Tibial nerve (tissue), 4 donors: ENCODE measurements around the gene CNP. TPM values are rescaled to one million over a fixed set of nuclear protein-coding genes. Genes with fewer than 3 reads are reported as not detected.
"Not testable (repeated sequence)": the region's sequence is repeated elsewhere in the genome, so short reads cannot be mapped to it uniquely, and the experiment has no call there.

ENCODE experiments used
- DNase-seq, 2 donors: peaks; one replicate each; pipeline ENCODE4 v3.0.0-alpha.2; 2019; ENCODE audit warnings: low spot score in 2 of 2
- H3K27ac ChIP-seq, 4 donors: fragments of 200-600 bp; sonication (generic) in 3 of 4; one replicate each; pipeline ENCODE4 v1.5.1; 2017 to 2019; ENCODE audit warnings: mild to moderate bottlenecking in 1 of 4
- H3K27me3 ChIP-seq, 2 donors: fragments of 200-600 bp; sonication (generic) in 1 of 2; one replicate each; pipeline versions ENCODE4 v1.5.1 to v1.6.0; 2017 to 2019
- H3K36me3 ChIP-seq, 3 donors: fragments of 200-600 bp; sonication (generic); one replicate each; pipeline ENCODE4 v1.5.1; 2018 to 2019
- H3K4me1 ChIP-seq, 4 donors: fragments of 200-600 bp; sonication (generic) in 3 of 4; one replicate each; pipeline ENCODE4 v1.5.1; 2017 to 2019
- H3K4me3 ChIP-seq, 4 donors: fragments of 200-600 bp; sonication (generic) in 3 of 4; one replicate each; pipeline ENCODE4 v1.5.1; 2017 to 2019; ENCODE audit warnings: mild to moderate bottlenecking in 1 of 4, moderate library complexity in 1 of 4
- H3K9me3 ChIP-seq, 4 donors: fragments of 200-600 bp; sonication (generic) in 3 of 4; one replicate each; pipeline ENCODE4 v1.5.1; 2017 to 2019
- CTCF ChIP-seq, 5 experiments: fragments of 200-600 bp in 3 of 5; fragments of 450-650 bp in 2 of 5; sonication (generic) in 3 of 5; IDR thresholded peaks; one replicate each; pipeline ENCODE4 v1.5.1; 2016 to 2019; ENCODE audit warnings: antibody characterized with exemption in 5 of 5, mild to moderate bottlenecking in 3 of 5, moderate library complexity in 2 of 5
- EP300 ChIP-seq, 2 donors: sonication (generic); formaldehyde crosslinking; IDR thresholded peaks; one replicate each; pipeline ENCODE4 v1.6.1; 2017; ENCODE audit warnings: antibody characterized with exemption in 2 of 2, mild to moderate bottlenecking in 1 of 2
- POLR2A ChIP-seq, 2 donors: fragments of 450-650 bp; IDR thresholded peaks; one replicate each; pipeline ENCODE4 v1.6.1; 2017; ENCODE audit warnings: antibody characterized with exemption in 2 of 2, mild to moderate bottlenecking in 2 of 2, moderate library complexity in 2 of 2
- WGBS, 2 donors: methylation state at CpG; one replicate each; pipeline ENCODE4 v1.1.5; 2018; 5-methylcytosine and 5-hydroxymethylcytosine counted together
- total RNA-seq, 4 donors: library from RNA; depleted of rRNA; stranded (reverse); fragments of >200 nt; gene quantifications; one replicate each; pipeline ENCODE4 v1.1.0, GENCODE V29; 2016

Gene CNP
- total RNA-seq, 4 donors from 2014 or later, result 174 to 345 (median 256) TPM

- no peaks in the 10 kb centered on the region for H3K9me3 ChIP-seq
- H3K36me3 ChIP-seq, result peaks cover 0 to 41% (median 15%) of the 10 kb centered on the region in 3 donors
- TF ChIP-seq EP300 (IDR thresholded peaks at IDR 0.05) (no peak), POLR2A (IDR thresholded peaks at IDR 0.05) (no peak), CTCF (IDR thresholded peaks at IDR 0.05) (no peak)
- H3K27ac ChIP-seq, result peak overlapping the region; percentile 21 to 83 (median 59)
- no peak for DNase-seq
- no peaks in the 10 kb centered on the region for H3K27me3 ChIP-seq
- 59 to 71% methylated on average over 7 of the region's 7 CpGs for WGBS, 2 donors
- H3K4me1 ChIP-seq, result peaks cover 0 to 70% (median 48%) of the 10 kb centered on the region in 4 donors
- no peak overlapping the region for H3K4me3 ChIP-seq
Measured at GRCh38 chr17:42002175-42002791, 35.7 kb downstream of the CNP start.

GRCh38 chr17:42002792-42003301 lies 36.3 kb downstream of the CNP start:
- no peaks in the 10 kb centered on the region for H3K27me3 ChIP-seq

GRCh38 chr17:42005166-42005565 lies 38.6 kb downstream of the CNP start:
- no peak for TF ChIP-seq EP300 (IDR thresholded peaks at IDR 0.05)
- TF ChIP-seq CTCF (IDR thresholded peaks at IDR 0.05), result no peak
- TF ChIP-seq POLR2A (IDR thresholded peaks at IDR 0.05), result no peak
- Histone ChIP-seq H3K36me3 (peaks cover 0 to 12% (median 0%) of the 10 kb centered on the region in 3 donors), H3K27ac (peak overlapping the region in 3 of 4 donors; percentile 30 to 84 (median 83)), H3K9me3 (no peaks in the 10 kb centered on the region), H3K27me3 (no peaks in the 10 kb centered on the region), H3K4me1 (peaks cover 0 to 95% (median 54%) of the 10 kb centered on the region in 4 donors), H3K4me3 (no peak overlapping the region)
- 55 to 61% methylated on average over 1 of the region's 1 CpG for WGBS, 2 donors
- DNase-seq, result no peak

More at GRCh38 chr17:42002792-42003301, 36.3 kb downstream of the CNP start:
- no peak for TF ChIP-seq EP300 (IDR thresholded peaks at IDR 0.05)
- no peak for TF ChIP-seq POLR2A (IDR thresholded peaks at IDR 0.05)
- no peak for TF ChIP-seq CTCF (IDR thresholded peaks at IDR 0.05)
- H3K36me3 ChIP-seq, result peaks cover 0 to 35% (median 12%) of the 10 kb centered on the region in 3 donors
- H3K4me3 ChIP-seq, result no peak overlapping the region
- DNase-seq, result no peak
- H3K4me1 ChIP-seq, result peaks cover 0 to 76% (median 49%) of the 10 kb centered on the region in 4 donors
- no peaks in the 10 kb centered on the region for H3K9me3 ChIP-seq
- 38 to 52% methylated on average over 3 of the region's 3 CpGs for WGBS, 2 donors
- peak overlapping the region; percentile 21 to 83 (median 59) for H3K27ac ChIP-seq

DNA sequence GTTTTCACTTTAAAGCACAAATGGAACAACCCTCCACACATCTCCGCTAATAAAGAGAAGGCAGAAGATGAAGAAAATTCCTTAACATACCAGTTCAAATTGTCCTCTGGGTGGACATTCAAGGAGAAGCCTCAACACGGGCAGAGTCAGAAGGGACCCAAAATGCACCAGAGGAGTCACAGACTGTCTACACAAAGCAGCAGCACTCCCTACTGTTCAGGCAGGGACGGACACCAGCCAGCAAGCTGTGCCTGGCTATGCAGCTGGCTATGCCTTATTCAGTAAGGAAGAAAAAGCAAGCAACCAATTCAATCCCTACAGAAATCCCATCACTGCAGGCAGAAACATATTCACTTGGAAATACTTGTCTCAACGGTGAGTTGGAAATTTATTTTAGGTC lies 42.6 kb downstream of the CNP start:
- WGBS, 2 donors, result 60 to 66% methylated on average over 4 of the region's 4 CpGs
- Histone ChIP-seq H3K36me3 (no peaks in the 10 kb centered on the region), H3K4me1 (peaks cover 0 to 99% (median 42%) of the 10 kb centered on the region in 4 donors), H3K4me3 (no peak overlapping the region), H3K27ac (peak overlapping the region in 2 of 4 donors; percentile 68 to 83), H3K9me3 (no peaks in the 10 kb centered on the region), H3K27me3 (no peaks in the 10 kb centered on the region)
- TF ChIP-seq EP300 (IDR thresholded peaks at IDR 0.05) (peak in 1 of 2 donors; percentile 9), POLR2A (IDR thresholded peaks at IDR 0.05) (no peak), CTCF (IDR thresholded peaks at IDR 0.05) (peak; percentile 15 to 62 (median 44))
- no peak for DNase-seq

DNA sequence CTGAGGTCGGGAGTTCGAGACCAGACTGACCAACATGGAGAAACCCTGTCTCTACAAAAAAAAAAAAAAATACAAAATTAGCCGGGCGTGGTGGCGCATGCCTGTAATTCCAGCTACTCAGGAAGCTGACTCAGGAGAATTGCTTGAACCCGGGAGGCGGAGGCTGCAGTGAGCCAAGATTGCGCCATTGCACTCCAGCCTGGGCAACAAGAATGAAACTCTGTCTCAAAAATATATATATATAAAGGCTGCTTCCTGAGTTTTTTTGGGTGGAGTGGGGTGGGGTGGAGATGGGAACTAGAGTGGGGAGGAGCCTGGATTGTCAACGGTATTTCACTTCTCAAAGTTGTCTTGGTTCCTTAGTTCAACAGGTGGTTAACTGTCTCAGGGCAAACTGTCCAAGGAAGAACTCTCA lies 43.7 kb downstream of the CNP start:
- 40 to 42% methylated on average over 9 of the region's 9 CpGs for WGBS, 2 donors
- H3K9me3 ChIP-seq, H3K27me3 ChIP-seq, H3K4me3 ChIP-seq, H3K36me3 ChIP-seq: not testable (repeated sequence)
- DNase-seq, result peak in 1 of 2 donors; percentile 30
- peak in 1 of 2 donors; percentile 26 for TF ChIP-seq EP300 (IDR thresholded peaks at IDR 0.05)
- Histone ChIP-seq H3K4me1 (peaks cover 0 to 99% (median 44%) of the 10 kb centered on the region in 4 donors), H3K27ac (peak overlapping the region in 3 of 4 donors; percentile 15 to 83 (median 68))
